Measurements from ENCODE around the gene PLCE1.

PLCE1 gene

GRCh38 chr10:94001416-94001810, 7.7 kb downstream of the PLCE1 start:
- Histone ChIP-seq H3K36me3 (ENCODE audit: insufficient read depth, low read length) (no peaks in the 10 kb centered on the region), H3K9ac (ENCODE audit: low read depth, low read length) (no peak overlapping the region), H3K9me3 (ENCODE audit: control insufficient read depth, insufficient read depth, low read length) (no peaks in the 10 kb centered on the region), H3K4me1 (ENCODE audit: insufficient read depth, low read length) (peaks cover 5% of the 10 kb centered on the region; the same call in 1 of the 2 replicates)

- peaks cover 5% of the 10 kb centered on the region; the same call in 1 of the 2 replicates for H3K4me1 ChIP-seq (ENCODE audit: insufficient read depth, low read length)
- H3K36me3 ChIP-seq (ENCODE audit: insufficient read depth, low read length) = no peaks in the 10 kb centered on the region
- no peak overlapping the region for H3K9ac ChIP-seq (ENCODE audit: low read depth, low read length)
- no peaks in the 10 kb centered on the region for H3K9me3 ChIP-seq (ENCODE audit: control insufficient read depth, insufficient read depth, low read length)
These were observed 8.4 kb downstream of the PLCE1 start for GRCh38 chr10:94002156-94002555.

- H3K36me3 ChIP-seq (ENCODE audit: insufficient read depth, low read length) = no peaks in the 10 kb centered on the region
- no peaks in the 10 kb centered on the region for H3K9me3 ChIP-seq (ENCODE audit: control insufficient read depth, insufficient read depth, low read length)
- peaks cover 5% of the 10 kb centered on the region; the same call in 1 of the 2 replicates for H3K4me1 ChIP-seq (ENCODE audit: insufficient read depth, low read length)
- H3K9ac ChIP-seq (ENCODE audit: low read depth, low read length) = no peak overlapping the region
These were observed 9.8 kb downstream of the PLCE1 start for GRCh38 chr10:94003488-94003887.

GRCh38 chr10:94005050-94005449, 11.3 kb downstream of the PLCE1 start:
- Histone ChIP-seq H3K9me3 (ENCODE audit: control insufficient read depth, insufficient read depth, low read length) (no peaks in the 10 kb centered on the region), H3K36me3 (ENCODE audit: insufficient read depth, low read length) (no peaks in the 10 kb centered on the region), H3K9ac (ENCODE audit: low read depth, low read length) (no peak overlapping the region), H3K4me1 (ENCODE audit: insufficient read depth, low read length) (no peaks in the 10 kb centered on the region)

- H3K9me3 ChIP-seq (ENCODE audit: control insufficient read depth, insufficient read depth, low read length) = no peaks in the 10 kb centered on the region
- H3K9ac ChIP-seq (ENCODE audit: low read depth, low read length) = no peak overlapping the region
- no peaks in the 10 kb centered on the region for H3K36me3 ChIP-seq (ENCODE audit: insufficient read depth, low read length)
- H3K4me1 ChIP-seq (ENCODE audit: insufficient read depth, low read length) = no peaks in the 10 kb centered on the region
These were observed 13.1 kb downstream of the PLCE1 start for GRCh38 chr10:94006591-94007550.

GRCh38 chr10:94008526-94008925, 14.8 kb downstream of the PLCE1 start:
- Histone ChIP-seq H3K9me3 (ENCODE audit: control insufficient read depth, insufficient read depth, low read length) (no peaks in the 10 kb centered on the region), H3K9ac (ENCODE audit: low read depth, low read length) (no peak overlapping the region), H3K4me1 (ENCODE audit: insufficient read depth, low read length) (no peaks in the 10 kb centered on the region), H3K36me3 (ENCODE audit: insufficient read depth, low read length) (no peaks in the 10 kb centered on the region)

GRCh38 chr10:94010116-94010515, 16.4 kb downstream of the PLCE1 start:
- Histone ChIP-seq H3K4me1 (ENCODE audit: insufficient read depth, low read length) (no peaks in the 10 kb centered on the region), H3K9ac (ENCODE audit: low read depth, low read length) (no peak overlapping the region), H3K9me3 (ENCODE audit: control insufficient read depth, insufficient read depth, low read length) (no peaks in the 10 kb centered on the region), H3K36me3 (ENCODE audit: insufficient read depth, low read length) (no peaks in the 10 kb centered on the region)

GRCh38 chr10:94010886-94011285, 17.2 kb downstream of the PLCE1 start:
- Histone ChIP-seq H3K4me1 (ENCODE audit: insufficient read depth, low read length) (no peaks in the 10 kb centered on the region), H3K36me3 (ENCODE audit: insufficient read depth, low read length) (no peaks in the 10 kb centered on the region), H3K9me3 (ENCODE audit: control insufficient read depth, insufficient read depth, low read length) (no peaks in the 10 kb centered on the region), H3K9ac (ENCODE audit: low read depth, low read length) (no peak overlapping the region)

GRCh38 chr10:94011296-94011695, 17.6 kb downstream of the PLCE1 start:
- Histone ChIP-seq H3K36me3 (ENCODE audit: insufficient read depth, low read length) (no peaks in the 10 kb centered on the region), H3K9ac (ENCODE audit: low read depth, low read length) (no peak overlapping the region), H3K4me1 (ENCODE audit: insufficient read depth, low read length) (no peaks in the 10 kb centered on the region), H3K9me3 (ENCODE audit: control insufficient read depth, insufficient read depth, low read length) (no peaks in the 10 kb centered on the region)

GRCh38 chr10:94012834-94013233, 19.1 kb downstream of the PLCE1 start:
- no peaks in the 10 kb centered on the region for H3K36me3 ChIP-seq (ENCODE audit: insufficient read depth, low read length)
- no peak overlapping the region for H3K9ac ChIP-seq (ENCODE audit: low read depth, low read length)
- H3K4me1 ChIP-seq (ENCODE audit: insufficient read depth, low read length) = no peaks in the 10 kb centered on the region
- H3K9me3 ChIP-seq (ENCODE audit: control insufficient read depth, insufficient read depth, low read length) = no peaks in the 10 kb centered on the region

- H3K4me1 ChIP-seq (ENCODE audit: insufficient read depth, low read length) = no peaks in the 10 kb centered on the region
- no peaks in the 10 kb centered on the region for H3K9me3 ChIP-seq (ENCODE audit: control insufficient read depth, insufficient read depth, low read length)
- H3K9ac ChIP-seq (ENCODE audit: low read depth, low read length) = no peak overlapping the region
- no peaks in the 10 kb centered on the region for H3K36me3 ChIP-seq (ENCODE audit: insufficient read depth, low read length)
These were observed 19.6 kb downstream of the PLCE1 start for GRCh38 chr10:94013331-94013760.

GRCh38 chr10:94014304-94014703, 20.6 kb downstream of the PLCE1 start:
- H3K4me1 ChIP-seq (ENCODE audit: insufficient read depth, low read length) = no peaks in the 10 kb centered on the region
- H3K9ac ChIP-seq (ENCODE audit: low read depth, low read length) = no peak overlapping the region
- no peaks in the 10 kb centered on the region for H3K36me3 ChIP-seq (ENCODE audit: insufficient read depth, low read length)
- H3K9me3 ChIP-seq (ENCODE audit: control insufficient read depth, insufficient read depth, low read length) = no peaks in the 10 kb centered on the region

GRCh38 chr10:94016727-94017714, 23.3 kb downstream of the PLCE1 start:
- Histone ChIP-seq H3K36me3 (ENCODE audit: insufficient read depth, low read length) (no peaks in the 10 kb centered on the region), H3K9me3 (ENCODE audit: control insufficient read depth, insufficient read depth, low read length) (no peaks in the 10 kb centered on the region), H3K9ac (ENCODE audit: low read depth, low read length) (no peak overlapping the region), H3K4me1 (ENCODE audit: insufficient read depth, low read length) (no peaks in the 10 kb centered on the region)

- no peaks in the 10 kb centered on the region for H3K9me3 ChIP-seq (ENCODE audit: control insufficient read depth, insufficient read depth, low read length)
- H3K36me3 ChIP-seq (ENCODE audit: insufficient read depth, low read length) = no peaks in the 10 kb centered on the region
- no peaks in the 10 kb centered on the region for H3K4me1 ChIP-seq (ENCODE audit: insufficient read depth, low read length)
- no peak overlapping the region for H3K9ac ChIP-seq (ENCODE audit: low read depth, low read length)
These were observed 24.4 kb downstream of the PLCE1 start for GRCh38 chr10:94018107-94018506.
